ENCODE data around the gene NRN1L.
A peak's percentile ranks its signal among the peaks of the same experiment; 100 is the strongest.

The NRN1L gene

DNA sequence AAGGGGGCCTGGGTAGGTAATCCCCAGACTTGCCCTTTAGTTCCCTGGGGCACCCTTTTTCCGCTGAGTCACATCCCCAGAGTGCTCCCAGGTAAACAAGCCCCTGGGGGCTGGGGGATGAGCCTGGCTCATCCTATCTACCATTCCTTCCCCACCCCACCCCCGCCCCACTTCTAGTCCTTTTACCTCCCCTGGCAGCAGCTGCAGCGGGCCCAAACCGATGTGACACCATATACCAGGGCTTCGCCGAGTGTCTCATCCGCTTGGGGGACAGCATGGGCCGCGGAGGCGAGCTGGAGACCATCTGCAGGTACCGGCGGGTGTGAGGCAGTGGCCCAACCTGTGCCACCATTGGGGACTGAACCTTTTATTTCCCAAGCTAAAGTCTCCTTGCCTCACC is 860 bp downstream of the NRN1L start:
- Histone ChIP-seq H3K9me3 (ENCODE audit: severe bottlenecking) (no peaks in the 10 kb centered on the region), H3K4me3 (ENCODE audit: severe bottlenecking) (no peak overlapping the region), H3K36me3 (ENCODE audit: low read depth) (peaks cover 31% of the 10 kb centered on the region), H3K4me1 (ENCODE audit: insufficient read depth, poor library complexity, severe bottlenecking) (peaks cover 5% of the 10 kb centered on the region), H3K27me3 (ENCODE audit: insufficient read depth, poor library complexity, severe bottlenecking) (no peaks in the 10 kb centered on the region), H3K27ac (ENCODE audit: poor library complexity, severe bottlenecking) (no peak overlapping the region)
- no peak for ATAC-seq (ENCODE audit: low read depth)
- no peak for DNase-seq (ENCODE audit: low spot score)
- TF ChIP-seq CTCF (IDR thresholded peaks at IDR 0.05; ENCODE audit: poor library complexity, severe bottlenecking): no peak

GRCh38 chr16:67885976-67886375 is 1.3 kb downstream of the NRN1L start:
- Histone ChIP-seq H3K36me3 (ENCODE audit: low read depth) (peaks cover 27% of the 10 kb centered on the region), H3K9me3 (ENCODE audit: severe bottlenecking) (no peaks in the 10 kb centered on the region), H3K4me3 (ENCODE audit: severe bottlenecking) (no peak overlapping the region), H3K4me1 (ENCODE audit: insufficient read depth, poor library complexity, severe bottlenecking) (peaks cover 5% of the 10 kb centered on the region), H3K27ac (ENCODE audit: poor library complexity, severe bottlenecking) (no peak overlapping the region), H3K27me3 (ENCODE audit: insufficient read depth, poor library complexity, severe bottlenecking) (no peaks in the 10 kb centered on the region)
- TF ChIP-seq CTCF (IDR thresholded peaks at IDR 0.05; ENCODE audit: poor library complexity, severe bottlenecking): no peak
- DNase-seq (ENCODE audit: low spot score): no peak
- no peak for ATAC-seq (ENCODE audit: low read depth)

DNA sequence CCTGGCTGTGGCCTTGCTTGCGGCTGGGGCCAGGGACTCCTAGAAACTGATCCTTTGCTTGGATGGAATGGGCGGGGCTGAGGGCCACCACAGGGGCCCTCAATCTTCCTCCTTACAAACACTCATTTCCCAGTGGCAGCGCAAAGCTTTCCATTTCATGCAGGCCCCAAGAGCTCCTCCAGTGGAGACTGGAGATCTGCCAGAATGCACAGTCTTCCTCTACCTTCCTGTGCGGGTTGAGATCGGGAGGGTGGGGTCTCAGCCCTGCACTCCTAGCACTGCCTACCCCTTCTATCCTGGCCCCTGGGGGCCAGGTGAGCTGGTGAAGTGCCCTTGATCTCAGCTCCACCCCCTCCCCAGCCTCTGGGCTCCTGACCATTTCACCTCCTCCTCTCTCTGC is 1.7 kb downstream of the NRN1L start:
- TF ChIP-seq CTCF (IDR thresholded peaks at IDR 0.05; ENCODE audit: poor library complexity, severe bottlenecking): no peak
- no peaks in the 10 kb centered on the region for H3K27me3 ChIP-seq (ENCODE audit: insufficient read depth, poor library complexity, severe bottlenecking)
- H3K9me3 ChIP-seq (ENCODE audit: severe bottlenecking): no peaks in the 10 kb centered on the region
- H3K27ac ChIP-seq (ENCODE audit: poor library complexity, severe bottlenecking): no peak overlapping the region
- no peak for DNase-seq (ENCODE audit: low spot score)
- ATAC-seq (ENCODE audit: low read depth): no peak
- H3K36me3 ChIP-seq (ENCODE audit: low read depth): peaks cover 23% of the 10 kb centered on the region
- H3K4me3 ChIP-seq (ENCODE audit: severe bottlenecking): no peak overlapping the region
- H3K4me1 ChIP-seq (ENCODE audit: insufficient read depth, poor library complexity, severe bottlenecking): peaks cover 5% of the 10 kb centered on the region

GRCh38 chr16:67888331-67888730 is 3.6 kb downstream of the NRN1L start:
- no peak overlapping the region for H3K27ac ChIP-seq (ENCODE audit: poor library complexity, severe bottlenecking)
- peaks cover 10% of the 10 kb centered on the region for H3K4me1 ChIP-seq (ENCODE audit: insufficient read depth, poor library complexity, severe bottlenecking)
- peaks cover 10% of the 10 kb centered on the region for H3K36me3 ChIP-seq (ENCODE audit: low read depth)
- no peak for TF ChIP-seq CTCF (IDR thresholded peaks at IDR 0.05; ENCODE audit: poor library complexity, severe bottlenecking)
- ATAC-seq (ENCODE audit: low read depth): no peak
- no peak for DNase-seq (ENCODE audit: low spot score)
- H3K9me3 ChIP-seq (ENCODE audit: severe bottlenecking): no peaks in the 10 kb centered on the region
- no peak overlapping the region for H3K4me3 ChIP-seq (ENCODE audit: severe bottlenecking)
- H3K27me3 ChIP-seq (ENCODE audit: insufficient read depth, poor library complexity, severe bottlenecking): no peaks in the 10 kb centered on the region

- DNase-seq (ENCODE audit: low spot score) (no peak), ATAC-seq (ENCODE audit: low read depth) (no peak)
- no peaks in the 10 kb centered on the region for H3K36me3 ChIP-seq (ENCODE audit: low read depth)
- peak overlapping the region; percentile 42 for H3K27ac ChIP-seq (ENCODE audit: poor library complexity, severe bottlenecking)
- no peaks in the 10 kb centered on the region for H3K27me3 ChIP-seq (ENCODE audit: insufficient read depth, poor library complexity, severe bottlenecking)
- no peak for TF ChIP-seq CTCF (IDR thresholded peaks at IDR 0.05; ENCODE audit: poor library complexity, severe bottlenecking)
- peak overlapping the region; percentile 96 for H3K4me3 ChIP-seq (ENCODE audit: severe bottlenecking)
- H3K4me1 ChIP-seq (ENCODE audit: insufficient read depth, poor library complexity, severe bottlenecking): peaks cover 12% of the 10 kb centered on the region
- no peaks in the 10 kb centered on the region for H3K9me3 ChIP-seq (ENCODE audit: severe bottlenecking)
Observed at GRCh38 chr16:67892375-67892774, 7.7 kb downstream of the NRN1L start.
